Cerebellar nuclear complex (tissue), 1 donor: ENCODE results near the gene ARHGAP31.
"Not testable (repeated sequence)": the region's sequence is repeated elsewhere in the genome, so short reads cannot be mapped to it uniquely, and the experiment has no call there.

Source experiments
- DNase-seq, 2 experiments: peaks; one replicate each; lab custom pipeline; 2025; lab: John Stamatoyannopoulos, UW

The ARHGAP31 gene

GRCh38 chr3:119293871-119294695, at the start of gene ARHGAP31:
ARHGAP31 (plus strand) TSS chr3:119294383; CDS start chr3:119294905, 522 bp downstream.
- DNase-seq, result no peak

GRCh38 chr3:119245778-119246177, 48.4 kb upstream of the ARHGAP31 start:
- DNase-seq, result no peak

GRCh38 chr3:119255214-119255613, 39.0 kb upstream of the ARHGAP31 start:
- DNase-seq, result no peak

- no peak for DNase-seq
Observed at GRCh38 chr3:119257111-119257510, 37.1 kb upstream of the ARHGAP31 start.

- DNase-seq, result no peak
Observed at GRCh38 chr3:119257654-119258410, 36.4 kb upstream of the ARHGAP31 start.

- no peak for DNase-seq
Observed at GRCh38 chr3:119258915-119259314, 35.3 kb upstream of the ARHGAP31 start.

GRCh38 chr3:119259821-119260220, 34.4 kb upstream of the ARHGAP31 start:
- DNase-seq, result no peak

- DNase-seq, result no peak
Observed at GRCh38 chr3:119261055-119261454, 33.1 kb upstream of the ARHGAP31 start.

- not testable (repeated sequence) for DNase-seq
Observed at GRCh38 chr3:119270212-119270611, 24.0 kb upstream of the ARHGAP31 start.

GRCh38 chr3:119276680-119277079, 17.5 kb upstream of the ARHGAP31 start:
- no peak for DNase-seq

GRCh38 chr3:119279101-119279554, 15.1 kb upstream of the ARHGAP31 start:
- no peak for DNase-seq

- no peak for DNase-seq
Observed at GRCh38 chr3:119279584-119280243, 14.5 kb upstream of the ARHGAP31 start.

- DNase-seq, result no peak
Observed at GRCh38 chr3:119288669-119289403, 5.3 kb upstream of the ARHGAP31 start.

GRCh38 chr3:119289404-119289770, 4.8 kb upstream of the ARHGAP31 start:
- no peak for DNase-seq

- no peak for DNase-seq
Observed at GRCh38 chr3:119290613-119291012, 3.6 kb upstream of the ARHGAP31 start.

- DNase-seq, result no peak
Observed at GRCh38 chr3:119291062-119291700, 3.0 kb upstream of the ARHGAP31 start.

GRCh38 chr3:119292666-119293065, 1.5 kb upstream of the ARHGAP31 start:
- DNase-seq, result no peak

- no peak for DNase-seq
Observed at GRCh38 chr3:119293105-119293870, 895 bp upstream of the ARHGAP31 start.

GRCh38 chr3:119294696-119295671, 801 bp downstream of the ARHGAP31 start:
- DNase-seq, result no peak
